Stimulated activated memory B cell treated with anti-CD40 and anti-IgM and Interleukin-4, amounts not matched to agents 10 μg/mL and 1 μg/mL and 100 μg/mL, for 72 hours (primary cell): ENCODE measurements around the gene IPO13.
A peak's percentile ranks its signal among the peaks of the same experiment; 100 is the strongest.

Experiments
- ATAC-seq: fragments of 150-1000 bp; cut with Tn5 transposase; 2 replicates; pipeline ENCODE4 v1.10.0; 2021
- H3K27ac Mint-ChIP-seq: one replicate; pipeline ENCODE4 v1.8.0; 2022; ENCODE audit warnings: mild to moderate bottlenecking, mixed read lengths
- H3K27me3 Mint-ChIP-seq: one replicate; pipeline ENCODE4 v1.8.0; 2022; ENCODE audit warnings: mixed read lengths
- H3K36me3 Mint-ChIP-seq: one replicate; pipeline ENCODE4 v1.8.0; 2022; ENCODE audit warnings: mixed read lengths
- H3K4me1 Mint-ChIP-seq: one replicate; pipeline ENCODE4 v1.8.0; 2022; ENCODE audit warnings: mixed read lengths
- H3K4me3 Mint-ChIP-seq: one replicate; pipeline ENCODE4 v1.8.0; 2022; ENCODE audit warnings: mild to moderate bottlenecking, moderate library complexity, mixed read lengths
- H3K9me3 Mint-ChIP-seq: one replicate; pipeline ENCODE4 v1.8.0; 2022; ENCODE audit warnings: mixed read lengths

IPO13 gene

GRCh38 chr1:43919906-43920305 lies 26.8 kb upstream of the IPO13 start:
- H3K9me3 Mint-ChIP-seq = no peaks in the 10 kb centered on the region
- no peak overlapping the region for H3K27ac Mint-ChIP-seq
- no peaks in the 10 kb centered on the region for H3K27me3 Mint-ChIP-seq
- H3K4me3 Mint-ChIP-seq = no peak overlapping the region
- no peak for ATAC-seq
- peaks cover 26% of the 10 kb centered on the region for H3K36me3 Mint-ChIP-seq
- no peaks in the 10 kb centered on the region for H3K4me1 Mint-ChIP-seq

- Mint-ChIP-seq H3K4me3 (no peak overlapping the region), H3K36me3 (peaks cover 34% of the 10 kb centered on the region), H3K9me3 (no peaks in the 10 kb centered on the region), H3K27me3 (no peaks in the 10 kb centered on the region), H3K27ac (no peak overlapping the region), H3K4me1 (no peaks in the 10 kb centered on the region)
- no peak for ATAC-seq
These were observed 25.7 kb upstream of the IPO13 start for GRCh38 chr1:43921022-43921421.

- H3K36me3 Mint-ChIP-seq = peaks cover 39% of the 10 kb centered on the region
- H3K4me3 Mint-ChIP-seq = no peak overlapping the region
- H3K27ac Mint-ChIP-seq = no peak overlapping the region
- H3K4me1 Mint-ChIP-seq = no peaks in the 10 kb centered on the region
- ATAC-seq = no peak
- H3K9me3 Mint-ChIP-seq = no peaks in the 10 kb centered on the region
- no peaks in the 10 kb centered on the region for H3K27me3 Mint-ChIP-seq
These were observed 22.2 kb upstream of the IPO13 start for GRCh38 chr1:43924516-43924915.

- no peak for ATAC-seq
- Mint-ChIP-seq H3K9me3 (no peaks in the 10 kb centered on the region), H3K36me3 (peaks cover 41% of the 10 kb centered on the region), H3K27me3 (no peaks in the 10 kb centered on the region), H3K4me3 (no peak overlapping the region), H3K4me1 (no peaks in the 10 kb centered on the region), H3K27ac (no peak overlapping the region)
These were observed 20.9 kb upstream of the IPO13 start for GRCh38 chr1:43925846-43926245.

- no peak overlapping the region for H3K27ac Mint-ChIP-seq
- no peaks in the 10 kb centered on the region for H3K9me3 Mint-ChIP-seq
- no peak for ATAC-seq
These were observed 16.4 kb upstream of the IPO13 start for GRCh38 chr1:43930168-43930948.

GRCh38 chr1:43930949-43931275 lies 15.8 kb upstream of the IPO13 start:
- Mint-ChIP-seq H3K27ac (no peak overlapping the region), H3K27me3 (peaks cover 38% of the 10 kb centered on the region), H3K36me3 (peaks cover 20% of the 10 kb centered on the region), H3K4me3 (no peak overlapping the region), H3K4me1 (peaks cover 18% of the 10 kb centered on the region), H3K9me3 (no peaks in the 10 kb centered on the region)
- no peak for ATAC-seq

More at GRCh38 chr1:43930168-43930948, 16.4 kb upstream of the IPO13 start:
- Mint-ChIP-seq H3K4me1 (peaks cover 18% of the 10 kb centered on the region), H3K36me3 (peaks cover 26% of the 10 kb centered on the region), H3K27me3 (peaks cover 33% of the 10 kb centered on the region), H3K4me3 (no peak overlapping the region)

- Mint-ChIP-seq H3K4me3 (no peak overlapping the region), H3K27me3 (peaks cover 38% of the 10 kb centered on the region), H3K4me1 (peaks cover 23% of the 10 kb centered on the region), H3K27ac (no peak overlapping the region), H3K36me3 (peaks cover 11% of the 10 kb centered on the region), H3K9me3 (no peaks in the 10 kb centered on the region)
- ATAC-seq = no peak
These were observed 14.8 kb upstream of the IPO13 start for GRCh38 chr1:43931711-43932660.

- H3K27me3 Mint-ChIP-seq = peaks cover 38% of the 10 kb centered on the region
- H3K9me3 Mint-ChIP-seq = no peaks in the 10 kb centered on the region
- H3K4me3 Mint-ChIP-seq = no peak overlapping the region
- ATAC-seq = no peak
- peaks cover 23% of the 10 kb centered on the region for H3K4me1 Mint-ChIP-seq
- H3K27ac Mint-ChIP-seq = no peak overlapping the region
- peaks cover 10% of the 10 kb centered on the region for H3K36me3 Mint-ChIP-seq
These were observed 13.9 kb upstream of the IPO13 start for GRCh38 chr1:43932786-43933385.

- Mint-ChIP-seq H3K4me1 (peaks cover 23% of the 10 kb centered on the region), H3K36me3 (peaks cover 16% of the 10 kb centered on the region), H3K27ac (no peak within 1 kb of the TSS), H3K9me3 (no peaks in the 10 kb centered on the region), H3K4me3 (peak within 1 kb of the TSS; percentile 46), H3K27me3 (peaks cover 38% of the 10 kb centered on the region)
- no peak for ATAC-seq
These were observed 13.2 kb upstream of the IPO13 start, which contains the start of gene ARTN for GRCh38 chr1:43933386-43934100. Gene ARTN, plus strand, starts transcription at chr1:43933801. Its CDS starts 1,856 bp downstream, at chr1:43935657.

GRCh38 chr1:43934101-43934985 lies 12.4 kb upstream of the IPO13 start:
- H3K36me3 Mint-ChIP-seq = peaks cover 21% of the 10 kb centered on the region
- no peaks in the 10 kb centered on the region for H3K9me3 Mint-ChIP-seq
- peaks cover 38% of the 10 kb centered on the region for H3K27me3 Mint-ChIP-seq
- H3K4me1 Mint-ChIP-seq = peaks cover 23% of the 10 kb centered on the region
- H3K4me3 Mint-ChIP-seq = peak overlapping the region; percentile 46
- ATAC-seq = peak; percentile 53
- H3K27ac Mint-ChIP-seq = no peak overlapping the region

- Mint-ChIP-seq H3K9me3 (no peaks in the 10 kb centered on the region), H3K4me3 (no peak overlapping the region), H3K27me3 (peaks cover 38% of the 10 kb centered on the region), H3K27ac (no peak overlapping the region), H3K4me1 (peaks cover 23% of the 10 kb centered on the region), H3K36me3 (peaks cover 23% of the 10 kb centered on the region)
- no peak for ATAC-seq
These were observed 11.8 kb upstream of the IPO13 start for GRCh38 chr1:43934986-43935324.

- H3K9me3 Mint-ChIP-seq = no peaks in the 10 kb centered on the region
- ATAC-seq = peak; percentile 35
- H3K4me3 Mint-ChIP-seq = peak overlapping the region; percentile 4
- peaks cover 27% of the 10 kb centered on the region for H3K36me3 Mint-ChIP-seq
- no peak overlapping the region for H3K27ac Mint-ChIP-seq
- H3K27me3 Mint-ChIP-seq = peaks cover 38% of the 10 kb centered on the region
- peaks cover 23% of the 10 kb centered on the region for H3K4me1 Mint-ChIP-seq
These were observed 10.9 kb upstream of the IPO13 start for GRCh38 chr1:43935711-43936427.

- Mint-ChIP-seq H3K9me3 (no peaks in the 10 kb centered on the region), H3K4me1 (peaks cover 23% of the 10 kb centered on the region), H3K27ac (no peak overlapping the region), H3K27me3 (peaks cover 38% of the 10 kb centered on the region), H3K4me3 (peak overlapping the region; percentile 73), H3K36me3 (peaks cover 27% of the 10 kb centered on the region)
- ATAC-seq = peak; percentile 31
These were observed 10.2 kb upstream of the IPO13 start for GRCh38 chr1:43936431-43937151.
